ENCODE data around the gene PIM1.

Gene PIM1

GRCh38 chr6:37134036-37134395, 35.9 kb upstream of the PIM1 start:
- H3K27ac ChIP-seq = no peak overlapping the region
- no peak for TF ChIP-seq CTCF (IDR thresholded peaks at IDR 0.05)
- no peak for TF ChIP-seq ZFX (IDR thresholded peaks at IDR 0.05; ENCODE audit: borderline replicate concordance)

- H3K27ac ChIP-seq = no peak overlapping the region
- no peak for TF ChIP-seq CTCF (IDR thresholded peaks at IDR 0.05)
- no peak for TF ChIP-seq ZFX (IDR thresholded peaks at IDR 0.05; ENCODE audit: borderline replicate concordance)
These were observed 35.4 kb upstream of the PIM1 start for GRCh38 chr6:37134396-37135191.

GRCh38 chr6:37135835-37136694, 33.9 kb upstream of the PIM1 start:
- H3K27ac ChIP-seq = no peak overlapping the region
- TF ChIP-seq CTCF (IDR thresholded peaks at IDR 0.05) = no peak
- no peak for TF ChIP-seq ZFX (IDR thresholded peaks at IDR 0.05; ENCODE audit: borderline replicate concordance)

- H3K27ac ChIP-seq = no peak overlapping the region
- TF ChIP-seq CTCF (IDR thresholded peaks at IDR 0.05) (no peak), ZFX (IDR thresholded peaks at IDR 0.05; ENCODE audit: borderline replicate concordance) (no peak)
These were observed 33.1 kb upstream of the PIM1 start for GRCh38 chr6:37136821-37137200.

GRCh38 chr6:37137201-37138090, 32.5 kb upstream of the PIM1 start:
- no peak overlapping the region for H3K27ac ChIP-seq
- no peak for TF ChIP-seq CTCF (IDR thresholded peaks at IDR 0.05)
- no peak for TF ChIP-seq ZFX (IDR thresholded peaks at IDR 0.05; ENCODE audit: borderline replicate concordance)

- no peak for TF ChIP-seq ZFX (IDR thresholded peaks at IDR 0.05; ENCODE audit: borderline replicate concordance)
- no peak for TF ChIP-seq CTCF (IDR thresholded peaks at IDR 0.05)
- H3K27ac ChIP-seq = no peak overlapping the region
These were observed 31.1 kb upstream of the PIM1 start for GRCh38 chr6:37138856-37139229.

Data from 22Rv1 (cell line).